ENCODE data around the gene PRR12.

DNA sequence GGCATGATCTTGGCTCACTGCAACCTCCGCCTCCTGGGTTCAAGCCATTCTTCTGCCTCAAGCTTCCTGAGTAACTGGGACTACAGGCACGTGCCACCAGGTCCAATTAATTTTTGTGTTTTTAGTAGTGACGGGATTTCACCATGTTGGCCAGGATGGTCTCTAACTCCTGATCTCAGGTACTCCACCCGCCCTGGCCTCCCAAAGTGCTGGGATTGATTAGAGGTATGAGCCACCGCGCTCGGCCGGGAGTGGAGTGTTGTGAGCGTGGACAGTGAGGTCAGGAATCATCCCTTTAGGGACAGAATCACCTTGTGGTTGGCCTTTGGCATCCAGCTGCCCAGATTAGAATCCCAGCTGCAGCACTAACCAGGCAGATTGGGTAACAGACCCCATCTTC lies 38.7 kb downstream of the PRR12 start:
- TF ChIP-seq ARNT (IDR thresholded peaks at IDR 0.05) (no peak), FOXA1 (IDR thresholded peaks at IDR 0.05) (no peak), SUZ12 (IDR thresholded peaks at IDR 0.05) (no peak), FOXM1 (IDR thresholded peaks at IDR 0.05; ENCODE audit: borderline replicate concordance) (no peak), TARDBP (IDR thresholded peaks at IDR 0.05) (no peak)
